ENCODE measurements around the gene MRPS14.

MRPS14 gene

DNA sequence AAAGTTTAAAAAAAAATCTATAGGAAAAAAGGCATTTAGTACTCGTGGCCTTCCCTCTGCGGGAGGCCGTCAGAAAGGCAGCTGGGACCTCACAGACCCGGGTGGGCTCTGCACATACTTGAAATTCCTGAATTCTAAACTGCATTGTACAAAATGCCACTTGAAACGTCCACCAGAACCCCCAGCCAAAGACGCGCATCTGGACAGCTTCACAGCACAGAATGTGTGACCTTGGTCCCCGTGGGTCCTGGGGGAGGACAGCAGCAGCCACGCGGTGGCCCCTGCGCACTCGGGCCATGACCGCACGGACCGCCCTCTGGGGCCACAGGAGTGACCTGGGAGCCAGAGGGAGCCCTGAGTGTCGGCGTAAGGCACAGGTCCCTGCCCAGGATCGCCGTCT, 20.6 kb upstream of the MRPS14 start:
- TF ChIP-seq CTCF (conservative IDR thresholded peaks at IDR 0.05; ENCODE audit: control insufficient read depth, insufficient read depth, low read depth, low read length), result no peak
- no peak for DNase-seq (ENCODE audit: low read depth)
- H3K4me3 ChIP-seq (ENCODE audit: control insufficient read depth, low read depth, low read length), result no peak overlapping the region

DNA sequence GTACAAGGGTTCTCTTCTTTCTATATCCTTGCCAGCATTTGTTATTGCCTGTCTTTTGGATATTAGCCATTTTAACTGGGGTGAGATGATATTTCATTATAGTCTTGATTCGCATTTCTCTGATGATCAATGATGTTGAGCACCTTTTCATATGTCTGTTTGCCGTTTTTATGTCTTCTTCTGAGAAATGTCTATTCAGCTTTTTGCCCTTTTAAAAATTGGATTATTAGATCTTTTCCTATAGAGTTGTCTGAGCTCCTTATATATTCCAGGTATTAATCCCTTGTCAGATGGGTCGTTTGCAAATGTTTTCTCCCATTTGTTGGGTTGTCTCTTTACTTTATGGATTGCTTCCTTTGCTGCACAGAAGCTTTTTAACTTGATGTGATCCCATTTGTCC, 19.4 kb upstream of the MRPS14 start:
- DNase-seq (ENCODE audit: low read depth), result no peak
- no peak for TF ChIP-seq CTCF (conservative IDR thresholded peaks at IDR 0.05; ENCODE audit: control insufficient read depth, insufficient read depth, low read depth, low read length)
- no peak overlapping the region for H3K4me3 ChIP-seq (ENCODE audit: control insufficient read depth, low read depth, low read length)

DNA sequence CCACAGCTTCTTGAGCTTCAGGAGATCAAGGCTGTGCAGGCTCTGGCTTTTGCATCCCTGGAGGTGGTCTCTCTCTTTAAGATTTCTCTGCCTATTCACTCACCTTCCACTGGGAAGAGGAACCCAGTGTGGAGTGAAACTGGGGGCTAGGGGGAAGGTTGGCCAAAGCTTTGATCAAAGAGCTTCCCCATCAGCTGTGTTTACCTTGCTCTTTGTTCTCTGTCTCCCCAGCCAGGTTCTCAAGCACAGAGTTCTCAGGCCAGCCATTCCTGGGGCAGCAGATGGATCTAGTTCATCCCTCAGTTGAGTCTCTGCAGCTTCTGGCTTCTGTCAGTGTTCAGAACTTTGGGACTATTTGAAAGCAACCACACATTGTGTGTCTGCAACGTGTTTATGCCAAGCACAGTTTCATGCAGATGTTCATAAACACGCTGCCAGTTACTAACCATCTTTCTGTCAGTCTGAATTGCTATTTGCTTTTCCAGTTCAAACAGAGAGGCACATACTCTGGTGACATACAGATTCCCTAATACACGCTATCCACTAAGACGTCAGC, 17.2 kb upstream of the MRPS14 start:
- no peak for DNase-seq (ENCODE audit: low read depth)
- no peak overlapping the region for H3K4me3 ChIP-seq (ENCODE audit: control insufficient read depth, low read depth, low read length)
- no peak for TF ChIP-seq CTCF (conservative IDR thresholded peaks at IDR 0.05; ENCODE audit: control insufficient read depth, insufficient read depth, low read depth, low read length)

- H3K4me3 ChIP-seq (ENCODE audit: control insufficient read depth, low read depth, low read length), result no peak overlapping the region
- no peak for DNase-seq (ENCODE audit: low read depth)
- TF ChIP-seq CTCF (conservative IDR thresholded peaks at IDR 0.05; ENCODE audit: control insufficient read depth, insufficient read depth, low read depth, low read length), result no peak
Observed at GRCh38 chr1:175037416-175037815, 14.2 kb upstream of the MRPS14 start.

DNA sequence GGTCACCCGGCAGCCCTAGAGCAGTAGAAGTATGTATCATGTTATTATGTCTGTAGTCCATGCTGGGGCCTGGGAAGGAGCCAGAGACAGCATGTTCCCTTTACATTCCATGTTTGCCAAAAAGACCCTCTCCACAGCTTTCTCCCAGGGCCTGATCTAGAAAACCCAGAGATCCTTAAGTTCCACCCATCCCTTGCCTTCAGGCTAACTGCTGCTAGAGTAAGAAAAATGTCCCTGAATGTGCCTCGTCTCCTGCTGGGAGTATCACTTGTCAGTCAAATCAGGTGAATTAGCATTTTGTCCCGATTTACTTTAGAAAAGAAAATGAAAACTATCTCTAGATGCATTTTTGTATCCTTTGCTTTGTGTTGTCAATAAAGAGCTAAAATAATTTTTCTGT, 13.3 kb upstream of the MRPS14 start:
- H3K4me3 ChIP-seq (ENCODE audit: control insufficient read depth, low read depth, low read length), result no peak overlapping the region
- TF ChIP-seq CTCF (conservative IDR thresholded peaks at IDR 0.05; ENCODE audit: control insufficient read depth, insufficient read depth, low read depth, low read length), result no peak
- DNase-seq (ENCODE audit: low read depth), result no peak

GRCh38 chr1:175035865-175036264, 12.6 kb upstream of the MRPS14 start:
- no peak overlapping the region for H3K4me3 ChIP-seq (ENCODE audit: control insufficient read depth, low read depth, low read length)
- DNase-seq (ENCODE audit: low read depth), result peak; percentile 7
- TF ChIP-seq CTCF (conservative IDR thresholded peaks at IDR 0.05; ENCODE audit: control insufficient read depth, insufficient read depth, low read depth, low read length), result no peak

- no peak overlapping the region for H3K4me3 ChIP-seq (ENCODE audit: control insufficient read depth, low read depth, low read length)
- no peak for TF ChIP-seq CTCF (conservative IDR thresholded peaks at IDR 0.05; ENCODE audit: control insufficient read depth, insufficient read depth, low read depth, low read length)
- no peak for DNase-seq (ENCODE audit: low read depth)
Observed at GRCh38 chr1:175034775-175035174, 11.6 kb upstream of the MRPS14 start.
